GM21526 (cell line): ENCODE data around the gene SLC22A14.
A peak's percentile ranks its signal among the peaks of the same experiment; 100 is the strongest.
"Not testable (repeated sequence)": the region's sequence is repeated elsewhere in the genome, so short reads cannot be mapped to it uniquely, and the experiment has no call there.

ENCODE experiments used
- ATAC-seq: cut with Tn5 transposase; IDR thresholded peaks from one replicate; pipeline ENCODE4 v1.9.1; 2021; ENCODE audit warnings: moderate library complexity; ENCODE audit not compliant: unreplicated experiment, low FRiP score

Gene SLC22A14

DNA sequence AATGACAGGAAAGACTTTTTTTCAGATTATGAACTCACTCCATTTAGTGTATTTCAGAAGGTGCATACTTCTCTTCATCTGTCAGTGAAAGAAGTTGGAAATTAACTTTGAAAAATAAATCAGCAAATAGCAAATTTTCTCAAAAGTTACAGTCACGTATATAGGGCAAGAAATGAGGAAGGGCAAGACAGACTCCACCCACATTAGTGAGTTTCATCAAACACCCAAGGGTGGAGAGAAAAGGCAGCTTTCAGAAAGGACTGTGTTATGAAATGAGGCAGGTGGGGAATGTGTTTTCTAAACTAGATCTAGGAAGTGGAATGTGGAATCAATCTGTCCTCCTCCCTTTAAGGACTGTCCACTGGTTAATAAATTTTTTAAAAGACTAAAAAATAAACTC lies 13.6 kb upstream of the SLC22A14 start:
- ATAC-seq: peak; percentile 57

DNA sequence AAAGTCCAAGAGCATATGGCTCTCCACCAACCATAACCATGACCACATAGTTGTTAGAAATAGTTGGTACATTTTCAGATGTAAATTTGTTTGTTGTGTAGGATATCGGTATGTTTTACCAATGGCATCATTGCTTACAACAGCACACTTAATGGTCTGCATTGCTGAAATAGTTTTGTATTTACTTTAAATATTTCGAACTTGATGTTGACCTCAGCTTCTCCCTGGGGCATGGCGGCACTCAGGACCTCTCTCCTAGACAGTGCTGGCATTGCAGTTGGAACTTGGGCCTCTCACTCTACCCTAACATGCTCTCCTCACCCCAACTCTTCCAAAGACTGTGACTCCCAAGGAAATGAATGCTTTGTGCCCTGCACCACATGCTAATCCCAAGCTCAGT lies 11.5 kb upstream of the SLC22A14 start:
- no peak for ATAC-seq

- no peak for ATAC-seq
These were observed 10.5 kb upstream of the SLC22A14 start for GRCh38 chr3:38271553-38271952.

DNA sequence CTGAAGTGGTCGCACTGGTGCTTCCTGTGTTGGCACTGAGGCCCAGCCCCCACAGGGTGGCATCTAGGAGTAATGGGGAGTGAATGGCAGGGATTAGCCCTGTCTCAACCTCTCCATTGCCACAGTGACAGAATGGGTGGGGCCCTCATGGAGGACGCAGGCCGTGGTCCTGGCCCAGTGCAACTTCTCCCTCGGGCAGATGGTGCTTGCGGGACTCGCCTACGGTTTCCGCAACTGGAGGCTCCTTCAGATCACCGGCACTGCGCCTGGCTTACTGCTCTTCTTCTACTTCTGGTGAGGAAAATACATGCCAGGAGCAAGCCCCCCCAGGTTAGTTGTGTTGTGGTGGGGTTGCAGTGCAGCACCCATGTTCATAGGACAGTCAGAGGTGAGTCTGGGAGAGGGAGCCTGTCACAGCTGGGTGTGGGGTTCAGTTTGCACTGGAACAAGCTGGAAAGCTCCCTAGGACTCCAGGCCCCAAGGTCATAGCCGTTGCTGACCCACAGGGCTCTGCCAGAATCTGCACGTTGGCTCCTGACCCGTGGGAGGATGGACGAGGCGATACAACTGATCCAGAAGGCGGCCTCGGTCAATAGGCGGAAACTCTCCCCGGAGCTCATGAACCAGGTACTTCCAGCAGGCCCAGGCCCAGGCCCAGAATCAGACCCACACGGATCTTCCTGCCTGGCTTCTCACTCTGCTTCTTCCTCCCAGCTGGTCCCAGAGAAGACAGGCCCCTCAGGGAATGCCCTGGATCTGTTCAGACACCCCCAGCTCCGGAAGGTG lies 7.0 kb upstream of the SLC22A14 start:
- no peak for ATAC-seq

DNA sequence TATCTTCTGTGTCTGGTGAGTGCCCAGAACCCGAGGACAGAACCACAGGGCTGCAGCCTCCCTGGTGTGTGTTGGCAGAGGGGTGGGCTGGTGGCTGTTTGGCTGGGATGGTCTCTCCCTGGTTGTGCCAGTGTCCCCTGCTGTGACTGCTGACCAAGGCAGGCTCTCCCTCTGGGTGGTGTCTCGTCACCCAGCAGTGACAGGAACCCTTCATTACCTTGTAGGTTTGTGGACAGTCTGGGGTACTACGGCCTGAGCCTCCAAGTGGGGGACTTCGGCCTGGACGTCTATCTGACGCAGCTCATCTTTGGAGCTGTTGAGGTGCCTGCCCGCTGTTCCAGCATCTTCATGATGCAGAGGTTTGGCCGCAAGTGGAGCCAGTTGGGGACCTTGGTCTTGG lies 6.4 kb upstream of the SLC22A14 start:
- no peak for ATAC-seq

GRCh38 chr3:38276081-38276916 lies 5.8 kb upstream of the SLC22A14 start:
- no peak for ATAC-seq

DNA sequence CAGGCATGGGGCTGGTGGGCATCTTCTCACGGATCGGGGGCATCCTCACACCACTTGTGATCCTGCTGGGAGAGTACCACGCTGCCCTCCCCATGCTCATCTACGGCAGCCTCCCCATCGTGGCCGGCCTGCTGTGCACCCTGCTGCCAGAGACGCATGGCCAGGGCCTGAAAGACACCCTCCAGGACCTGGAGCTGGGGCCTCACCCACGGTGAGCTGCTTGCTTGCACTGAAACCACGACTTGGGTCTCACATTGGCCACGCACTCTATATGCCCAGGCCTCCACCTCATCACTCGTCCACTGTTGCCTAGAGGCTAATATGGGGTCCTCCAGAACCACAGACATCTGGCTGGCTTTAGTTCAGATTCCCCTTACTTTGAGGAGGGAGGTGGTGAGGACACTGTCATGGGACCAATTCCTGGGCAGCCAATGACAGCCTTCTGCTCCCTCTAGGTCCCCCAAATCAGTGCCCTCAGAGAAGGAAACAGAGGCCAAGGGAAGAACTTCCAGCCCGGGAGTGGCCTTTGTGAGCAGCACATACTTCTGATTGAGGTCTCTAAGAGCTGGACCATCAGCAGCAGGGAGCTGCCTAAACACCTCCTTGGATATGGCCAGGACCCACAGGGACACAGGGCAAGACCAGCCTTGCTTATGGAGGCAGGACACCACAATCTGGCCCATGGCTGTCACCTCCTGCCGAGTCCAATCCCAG lies 5.0 kb upstream of the SLC22A14 start:
- no peak for ATAC-seq

DNA sequence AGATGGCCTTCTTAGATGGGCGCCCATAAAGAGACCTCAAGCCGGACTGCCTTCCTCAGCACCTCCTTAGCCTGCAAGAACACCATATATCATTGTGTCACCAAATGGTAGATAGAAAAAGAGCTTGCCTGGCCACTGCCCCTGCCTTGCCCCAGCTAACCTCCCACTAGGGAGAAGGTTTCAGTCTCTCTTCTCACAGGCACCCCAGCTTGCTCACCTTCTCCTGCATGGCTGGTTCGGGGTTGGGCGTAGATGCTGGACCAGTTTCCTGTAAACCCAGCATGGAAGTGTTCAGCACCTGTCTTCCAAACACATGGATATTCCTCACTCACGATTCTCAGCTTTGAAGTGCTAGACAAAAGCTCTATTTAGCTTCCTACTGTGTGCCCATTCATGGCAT lies 3.3 kb upstream of the SLC22A14 start:
- no peak for ATAC-seq

DNA sequence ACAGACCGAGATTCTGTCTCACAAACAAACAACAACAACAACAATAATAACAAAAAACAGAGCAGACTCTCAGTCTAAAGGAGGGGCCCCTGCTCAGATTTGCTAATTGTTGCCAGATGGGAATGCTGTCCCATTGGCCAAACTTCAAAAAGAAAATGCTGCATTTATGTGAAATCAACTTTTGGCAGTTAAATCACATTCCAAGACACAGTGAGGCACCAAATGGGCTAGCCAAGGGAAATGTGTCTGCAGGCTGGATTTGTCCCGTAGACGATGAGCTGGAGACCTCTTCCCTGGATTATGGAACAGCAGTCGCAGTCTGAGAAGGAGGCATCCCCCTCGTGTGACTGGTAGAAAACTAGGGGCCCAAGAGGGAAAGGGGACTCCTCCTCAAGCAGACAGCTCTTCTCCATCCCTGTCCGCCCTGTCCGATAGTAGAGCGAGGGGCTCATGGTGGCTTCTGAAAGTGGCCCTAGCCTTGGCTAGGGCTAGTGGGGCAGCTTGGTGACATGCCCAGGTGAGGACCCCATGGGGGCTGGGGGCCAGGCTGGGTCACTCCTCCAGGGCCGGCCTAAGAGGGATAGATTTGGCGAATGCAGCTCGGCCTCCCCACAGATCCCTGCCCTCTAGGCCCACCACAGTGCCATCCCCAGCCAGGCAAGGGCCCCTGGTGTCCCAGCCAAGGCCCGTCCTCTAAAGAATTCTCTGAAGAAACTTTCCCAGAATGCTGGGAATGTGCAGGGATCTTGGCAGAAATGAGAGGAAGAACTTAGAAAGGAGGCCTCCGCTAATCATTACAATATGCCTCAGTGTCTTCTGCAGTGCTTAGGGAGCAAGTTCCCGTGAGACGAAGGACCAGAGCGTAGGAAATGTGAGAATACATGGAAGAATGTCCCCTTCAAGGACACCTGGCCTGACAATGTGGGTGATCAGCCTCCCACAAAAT lies 2.0 kb downstream of the SLC22A14 start:
- no peak for ATAC-seq

DNA sequence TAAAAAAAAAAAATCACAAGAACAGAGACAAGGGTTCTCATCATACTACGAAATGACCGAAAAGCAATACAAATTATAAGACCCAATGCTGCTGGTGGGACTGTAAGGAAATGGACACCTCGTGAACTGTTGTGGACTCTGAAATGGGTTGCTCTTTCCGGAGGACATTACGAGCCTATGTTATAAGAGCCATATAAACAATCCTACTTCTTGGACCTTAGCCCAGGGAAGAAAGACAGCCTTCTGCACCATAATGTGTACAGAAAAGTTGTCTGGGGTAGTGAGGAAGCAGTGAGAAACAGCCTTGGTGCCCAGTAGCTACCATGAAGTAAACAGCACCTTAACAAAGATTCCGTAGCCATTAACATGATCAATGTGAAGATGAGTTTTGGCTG lies 2.7 kb downstream of the SLC22A14 start:
- ATAC-seq: no peak

DNA sequence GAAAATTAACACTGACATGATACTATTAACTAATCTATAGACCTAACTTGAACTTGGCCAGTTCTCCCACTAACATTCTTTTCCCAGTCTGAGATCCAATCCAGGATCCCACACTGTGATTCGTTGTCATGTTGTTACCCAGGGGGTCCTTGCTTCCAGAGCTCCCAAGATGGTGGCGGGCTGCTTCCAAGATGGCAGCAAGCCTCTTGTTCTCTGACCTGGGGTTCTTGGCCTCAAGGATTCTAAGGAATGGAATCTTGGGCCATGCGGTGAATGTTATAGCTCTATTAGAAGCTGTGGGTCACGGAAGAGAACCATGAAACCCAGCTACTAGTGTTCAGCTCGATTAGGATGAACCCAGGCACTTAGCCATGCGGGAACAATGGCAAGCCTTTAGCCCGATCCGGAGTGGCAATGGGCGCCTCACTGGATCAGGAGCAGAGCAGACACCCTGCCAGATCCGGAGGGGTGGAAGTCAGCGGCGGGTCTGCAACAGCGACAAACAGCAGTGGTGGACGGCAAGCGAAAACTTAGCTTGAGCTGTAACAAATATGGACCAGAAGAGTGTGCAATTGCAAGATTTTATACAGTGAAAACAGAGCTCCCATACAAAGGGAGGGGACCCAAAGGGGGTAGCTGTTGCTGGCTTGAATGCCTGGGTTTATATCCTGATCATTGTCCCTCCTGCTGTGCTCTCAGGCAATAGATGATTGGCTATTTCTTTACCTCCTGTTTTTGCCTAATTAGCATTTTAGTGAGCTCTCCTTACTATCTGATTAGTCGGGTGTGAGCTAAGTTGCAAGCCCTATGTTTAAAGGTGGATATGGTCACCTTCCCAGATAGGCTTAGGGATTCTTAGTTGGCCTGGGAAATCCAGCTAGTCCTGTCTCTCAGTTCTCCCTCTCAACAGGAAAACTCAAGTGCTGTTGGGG lies 7.5 kb downstream of the SLC22A14 start:
- not testable (repeated sequence) for ATAC-seq

- ATAC-seq: not testable (repeated sequence)
These were observed 15.0 kb downstream of the SLC22A14 start for GRCh38 chr3:38297053-38297452.

GRCh38 chr3:38297537-38297936 lies 15.4 kb downstream of the SLC22A14 start:
- no peak for ATAC-seq

DNA sequence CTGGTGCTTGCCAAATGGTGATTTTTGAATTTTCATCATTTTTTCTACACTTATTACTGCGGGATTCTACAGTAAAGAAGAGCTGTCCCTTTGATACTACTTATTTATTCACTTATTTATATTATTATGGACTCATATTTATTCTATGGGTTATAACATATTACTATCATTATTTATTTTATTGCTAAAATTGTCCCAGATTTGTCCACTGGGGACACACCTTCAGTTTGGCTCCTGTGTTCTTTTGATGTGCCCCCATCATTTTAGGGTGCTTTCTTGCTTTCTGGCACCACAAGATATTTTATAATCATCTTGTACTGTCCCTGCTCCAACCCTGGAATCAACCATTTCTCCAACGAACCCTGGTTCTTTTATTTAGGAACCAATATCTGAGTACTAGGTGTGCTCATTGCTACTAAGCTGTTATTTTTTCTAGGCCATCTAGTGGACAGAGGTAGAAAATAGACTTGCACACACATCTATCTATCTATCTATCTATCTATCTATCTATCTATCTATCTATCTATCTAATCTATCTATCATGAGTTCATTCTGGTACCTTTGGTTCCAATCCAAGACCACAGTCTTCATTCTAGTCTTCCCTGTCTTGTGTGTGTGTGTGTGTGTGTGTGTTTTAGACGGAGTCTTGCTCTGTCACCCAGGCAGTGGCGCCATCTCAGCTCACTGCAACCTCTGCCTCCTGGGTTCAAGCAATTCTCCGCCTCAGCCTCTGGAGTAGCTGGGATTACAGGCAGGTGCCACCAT lies 16.0 kb downstream of the SLC22A14 start:
- ATAC-seq: no peak

DNA sequence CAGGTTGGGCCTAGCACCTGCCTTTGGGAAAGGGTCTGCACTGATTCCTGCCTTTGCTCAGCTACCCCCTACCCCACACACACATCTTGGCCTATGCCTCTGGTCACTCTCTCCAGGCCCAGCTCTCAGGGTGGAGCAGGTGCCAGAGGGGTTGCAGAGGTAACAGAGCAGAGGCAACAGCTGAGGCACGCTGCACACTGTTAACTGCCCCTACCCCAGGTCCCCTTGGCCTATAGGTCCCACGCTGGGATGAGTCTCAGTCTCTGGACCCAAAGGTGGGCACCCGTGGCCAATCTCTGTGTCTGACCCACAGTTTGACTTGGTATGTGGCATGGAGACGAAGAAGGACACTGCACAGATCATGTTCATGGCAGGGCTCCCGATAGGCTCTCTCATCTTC lies 24.8 kb downstream of the SLC22A14 start:
- no peak for ATAC-seq

DNA sequence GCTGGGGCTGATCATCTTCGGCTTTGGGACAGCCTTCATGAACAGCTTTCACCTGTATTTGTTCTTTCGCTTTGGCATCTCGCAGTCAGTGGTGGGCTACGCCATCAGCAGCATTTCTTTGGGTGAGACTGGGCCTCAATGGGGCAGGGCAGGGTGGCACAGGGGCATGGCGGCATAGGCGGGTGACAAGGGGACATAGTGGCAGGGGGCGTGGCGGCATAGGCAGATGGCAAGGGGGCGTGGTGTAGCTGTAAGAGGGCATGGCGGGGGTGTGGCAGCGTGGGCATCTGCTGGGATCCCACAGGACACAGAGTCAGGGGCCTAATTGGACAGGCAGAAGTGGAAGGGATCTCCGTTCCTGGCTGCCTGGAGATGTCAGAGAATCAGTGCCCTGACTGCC lies 25.5 kb downstream of the SLC22A14 start:
- no peak for ATAC-seq

DNA sequence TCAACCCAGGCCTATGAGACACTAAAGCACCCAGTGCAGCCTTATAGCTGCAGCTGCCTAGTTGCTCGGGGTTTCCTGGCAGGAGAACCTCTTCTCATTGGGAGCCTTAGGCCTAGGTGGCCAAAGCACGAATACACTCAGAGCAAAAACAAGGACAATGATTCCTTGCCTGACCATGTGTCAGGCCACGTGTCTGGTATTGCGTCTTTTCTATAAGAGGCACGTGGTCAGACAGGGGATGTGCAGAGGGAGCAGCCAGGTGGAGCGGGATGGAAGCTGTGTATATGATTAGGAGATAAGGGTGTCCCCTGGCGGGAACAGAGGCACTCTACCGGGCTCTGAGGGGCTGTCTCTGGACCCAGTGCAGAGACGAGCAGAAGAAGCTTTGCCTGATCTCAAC lies 26.4 kb downstream of the SLC22A14 start:
- no peak for ATAC-seq

- no peak for ATAC-seq
These were observed 29.4 kb downstream of the SLC22A14 start for GRCh38 chr3:38311476-38311875.
